Gastrocnemius medialis (tissue), 4 donors: ENCODE data around the gene CSPG4. TPM values are rescaled to one million over a fixed set of nuclear protein-coding genes. Genes with fewer than 3 reads are reported as not detected.
"Not testable (repeated sequence)": the region's sequence is repeated elsewhere in the genome, so short reads cannot be mapped to it uniquely, and the experiment has no call there.

ENCODE experiments used
- ATAC-seq, 2 donors: fragments of 150-250 bp; one replicate each; pipeline ENCODE4 v1.9.1; 2016
- DNase-seq, 2 donors: peaks; one replicate each; pipeline ENCODE4 v3.0.0-alpha.2; 2019
- H3K27ac ChIP-seq, 4 donors: fragments of 200-600 bp; sonication (generic); 1 replicate in 1 of 4; 2 replicates in 3 of 4; pipeline ENCODE4 v1.5.1; 2016 to 2018; ENCODE audit warnings: mild to moderate bottlenecking in 2 of 4, moderate library complexity in 1 of 4
- H3K27me3 ChIP-seq, 3 donors: fragments of 200-600 bp; sonication (generic) in 2 of 3; 1 replicate in 1 of 3; 2 replicates in 2 of 3; pipeline versions ENCODE4 v1.5.1 to v1.6.0; 2016 to 2019; ENCODE audit warnings: mild to moderate bottlenecking in 1 of 3, moderate library complexity in 1 of 3
- H3K36me3 ChIP-seq, 2 donors: fragments of 200-600 bp; sonication (generic) in 1 of 2; one replicate each; pipeline ENCODE4 v1.5.1; 2017 to 2018
- H3K4me1 ChIP-seq, 2 donors: fragments of 200-600 bp; sonication (generic) in 1 of 2; one replicate each; pipeline ENCODE4 v1.5.1; 2016 to 2017; ENCODE audit warnings: mild to moderate bottlenecking in 2 of 2
- H3K4me3 ChIP-seq, 4 donors: fragments of 200-600 bp; sonication (generic) in 3 of 4; 1 replicate in 1 of 4; 2 replicates in 3 of 4; pipeline ENCODE4 v1.5.1; 2016 to 2019; ENCODE audit warnings: mild to moderate bottlenecking in 2 of 4
- H3K9me3 ChIP-seq, 3 donors: fragments of 200-600 bp; sonication (generic) in 2 of 3; 1 replicate in 1 of 3; 2 replicates in 2 of 3; pipeline ENCODE4 v1.5.1; 2016 to 2019
- CTCF ChIP-seq, 5 experiments: fragments of 450-650 bp in 3 of 5; fragments of 200-600 bp in 2 of 5; sonication (generic) in 2 of 5; IDR thresholded peaks in 4 of 5; conservative IDR thresholded peaks in 1 of 5; 1 replicate in 4 of 5; 2 replicates in 1 of 5; pipeline ENCODE4 v1.5.1; 2016 to 2019; ENCODE audit warnings: antibody characterized with exemption in 5 of 5, mild to moderate bottlenecking in 3 of 5, moderate library complexity in 3 of 5
- POLR2A ChIP-seq, 2 donors: fragments of 450-650 bp; IDR thresholded peaks; one replicate each; pipeline ENCODE4 v1.6.1; 2017; ENCODE audit warnings: antibody characterized with exemption in 2 of 2, mild to moderate bottlenecking in 2 of 2, moderate library complexity in 2 of 2
- in situ Hi-C, 4 donors: fragments of 200-750 bp; cut with MboI; loops; one replicate each; pipeline versions ENCODE4 v1.15.0 to v1.8.0; 2017; ENCODE audit warnings: low sequenced_read_pairs in 4 of 4
- intact Hi-C: fragments of 100-400 bp; cut with DNase I; formaldehyde crosslinking; loops from one replicate; pipeline ENCODE4 v1.15.1; 2023; ENCODE audit warnings: low total_unique reads
- total RNA-seq, 4 donors: library from RNA; depleted of rRNA; stranded (reverse); fragments of >200 nt; gene quantifications; one replicate each; pipeline versions ENCODE4 v1.1.0 to v1.2.3, GENCODE V29; 2016

CSPG4 gene
- total RNA-seq, 4 donors from 2014 or later: 38.2 to 145 (median 88.5) TPM

- H3K27me3 ChIP-seq: no peaks in the 10 kb centered on the region
- H3K27ac ChIP-seq: peak overlapping the region; percentile 78 to 94 (median 86)
- no peaks in the 10 kb centered on the region for H3K36me3 ChIP-seq
- intact Hi-C loops: no loop called here
- no peak overlapping the region for H3K4me3 ChIP-seq
- peaks cover 10 to 41% of the 10 kb centered on the region in 2 donors for H3K4me1 ChIP-seq
- H3K9me3 ChIP-seq: no peaks in the 10 kb centered on the region
- in situ Hi-C loops: no loop called here
- no peak for TF ChIP-seq POLR2A (IDR thresholded peaks at IDR 0.05)
- TF ChIP-seq CTCF (IDR thresholded peaks at IDR 0.05 in 4 of 5, conservative IDR thresholded peaks at IDR 0.05 in 1 of 5): no peak
- ATAC-seq (no peak), DNase-seq (no peak)
Observed at GRCh38 chr15:75705854-75706681, 6.6 kb downstream of the CSPG4 start.

GRCh38 chr15:75705375-75705774, 7.3 kb downstream of the CSPG4 start:
- H3K36me3 ChIP-seq, H3K9me3 ChIP-seq, DNase-seq, H3K4me3 ChIP-seq, in situ Hi-C loops, ATAC-seq, H3K27me3 ChIP-seq, intact Hi-C loops: not testable (repeated sequence)
- Histone ChIP-seq H3K27ac (peak overlapping the region; percentile 78 to 94 (median 86)), H3K4me1 (peaks cover 10 to 41% of the 10 kb centered on the region in 2 donors)

GRCh38 chr15:75704618-75705017, 8.0 kb downstream of the CSPG4 start:
- Histone ChIP-seq H3K4me3 (no peak overlapping the region), H3K36me3 (no peaks in the 10 kb centered on the region), H3K27ac (peak overlapping the region; percentile 78 to 94 (median 86)), H3K4me1 (peaks cover 10 to 41% of the 10 kb centered on the region in 2 donors), H3K9me3 (no peaks in the 10 kb centered on the region), H3K27me3 (no peaks in the 10 kb centered on the region)
- in situ Hi-C loops (no loop called here), intact Hi-C loops (no loop called here)
- no peak for DNase-seq
- no peak for ATAC-seq
- TF ChIP-seq POLR2A (IDR thresholded peaks at IDR 0.05) (no peak), CTCF (IDR thresholded peaks at IDR 0.05 in 4 of 5, conservative IDR thresholded peaks at IDR 0.05 in 1 of 5) (no peak)

- DNase-seq (no peak), ATAC-seq (peak in 1 of 2 donors; percentile 2)
- no peak for TF ChIP-seq POLR2A (IDR thresholded peaks at IDR 0.05)
- no peak for TF ChIP-seq CTCF (IDR thresholded peaks at IDR 0.05 in 4 of 5, conservative IDR thresholded peaks at IDR 0.05 in 1 of 5)
- peak overlapping the region; percentile 78 to 94 (median 86) for H3K27ac ChIP-seq
- no peaks in the 10 kb centered on the region for H3K36me3 ChIP-seq
- intact Hi-C loops: no loop called here
- in situ Hi-C loops: no loop called here
- H3K9me3 ChIP-seq: no peaks in the 10 kb centered on the region
- H3K4me3 ChIP-seq: no peak overlapping the region
- peaks cover 10 to 37% of the 10 kb centered on the region in 2 donors for H3K4me1 ChIP-seq
- no peaks in the 10 kb centered on the region for H3K27me3 ChIP-seq
Observed at GRCh38 chr15:75704263-75704615, 8.4 kb downstream of the CSPG4 start.

GRCh38 chr15:75703440-75704262, 9.0 kb downstream of the CSPG4 start:
- Histone ChIP-seq H3K27ac (peak overlapping the region; percentile 81 to 94 (median 88)), H3K4me1 (peaks cover 10 to 31% of the 10 kb centered on the region in 2 donors)
- H3K36me3 ChIP-seq, intact Hi-C loops, H3K27me3 ChIP-seq, in situ Hi-C loops, H3K9me3 ChIP-seq, H3K4me3 ChIP-seq, DNase-seq: not testable (repeated sequence)
- ATAC-seq: peak; percentile 87 to 92
